ENCODE results near the gene STARD7. TPM values are rescaled to one million over a fixed set of nuclear protein-coding genes. Genes with fewer than 3 reads are reported as not detected.

STARD7 gene
- total and polyA plus RNA-seq, 10 of the 15 experiments (the other 5 are each of a cell fraction or from before 2014, with no cell fraction given): 85.4 to 237 (median 153) TPM

DNA sequence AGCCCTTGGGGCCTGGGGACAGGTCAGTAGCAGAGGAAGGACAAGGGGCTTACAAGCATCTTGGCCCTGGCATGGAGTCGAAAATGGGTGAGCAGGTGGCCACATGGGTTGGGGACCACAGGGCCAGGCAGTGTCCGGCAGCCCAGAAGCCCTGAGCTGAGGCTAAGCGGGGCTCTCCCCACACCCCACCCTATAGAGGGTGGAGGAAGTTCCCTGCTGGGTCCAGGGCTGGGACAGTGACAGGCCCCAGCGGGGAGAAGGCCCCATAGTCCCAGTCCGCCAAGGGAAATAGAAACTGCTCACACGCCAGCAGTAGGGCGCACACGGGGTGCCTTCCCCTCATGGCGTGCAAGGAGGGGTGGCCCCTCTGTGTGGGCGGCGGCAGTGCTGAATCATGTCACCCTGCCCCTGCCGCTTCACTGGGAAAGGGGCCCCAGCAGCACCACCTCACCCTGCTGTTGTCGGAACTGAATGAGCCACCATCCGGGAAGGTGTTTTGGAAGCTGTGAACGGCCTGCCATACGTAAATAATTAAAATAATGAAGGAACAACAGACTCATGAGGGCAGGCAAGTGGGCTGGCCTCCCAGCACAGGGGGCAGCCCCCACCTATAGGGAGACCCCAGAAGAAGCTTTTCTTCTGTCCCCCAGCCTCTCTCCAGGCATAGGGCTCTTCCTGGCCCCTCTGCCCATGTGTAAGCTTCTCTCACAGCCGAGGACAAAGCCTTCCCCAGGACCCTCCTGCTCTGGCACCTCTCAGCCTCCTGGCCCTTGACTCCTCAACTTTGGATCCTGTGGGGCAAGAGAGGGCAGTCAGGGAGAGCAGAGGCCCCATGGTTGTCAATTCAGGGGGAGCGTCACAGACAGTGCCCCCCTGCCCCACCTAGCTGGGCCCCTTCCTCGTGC is 50.7 kb downstream of the STARD7 start (continued):
- TF ChIP-seq, protein P1, sequence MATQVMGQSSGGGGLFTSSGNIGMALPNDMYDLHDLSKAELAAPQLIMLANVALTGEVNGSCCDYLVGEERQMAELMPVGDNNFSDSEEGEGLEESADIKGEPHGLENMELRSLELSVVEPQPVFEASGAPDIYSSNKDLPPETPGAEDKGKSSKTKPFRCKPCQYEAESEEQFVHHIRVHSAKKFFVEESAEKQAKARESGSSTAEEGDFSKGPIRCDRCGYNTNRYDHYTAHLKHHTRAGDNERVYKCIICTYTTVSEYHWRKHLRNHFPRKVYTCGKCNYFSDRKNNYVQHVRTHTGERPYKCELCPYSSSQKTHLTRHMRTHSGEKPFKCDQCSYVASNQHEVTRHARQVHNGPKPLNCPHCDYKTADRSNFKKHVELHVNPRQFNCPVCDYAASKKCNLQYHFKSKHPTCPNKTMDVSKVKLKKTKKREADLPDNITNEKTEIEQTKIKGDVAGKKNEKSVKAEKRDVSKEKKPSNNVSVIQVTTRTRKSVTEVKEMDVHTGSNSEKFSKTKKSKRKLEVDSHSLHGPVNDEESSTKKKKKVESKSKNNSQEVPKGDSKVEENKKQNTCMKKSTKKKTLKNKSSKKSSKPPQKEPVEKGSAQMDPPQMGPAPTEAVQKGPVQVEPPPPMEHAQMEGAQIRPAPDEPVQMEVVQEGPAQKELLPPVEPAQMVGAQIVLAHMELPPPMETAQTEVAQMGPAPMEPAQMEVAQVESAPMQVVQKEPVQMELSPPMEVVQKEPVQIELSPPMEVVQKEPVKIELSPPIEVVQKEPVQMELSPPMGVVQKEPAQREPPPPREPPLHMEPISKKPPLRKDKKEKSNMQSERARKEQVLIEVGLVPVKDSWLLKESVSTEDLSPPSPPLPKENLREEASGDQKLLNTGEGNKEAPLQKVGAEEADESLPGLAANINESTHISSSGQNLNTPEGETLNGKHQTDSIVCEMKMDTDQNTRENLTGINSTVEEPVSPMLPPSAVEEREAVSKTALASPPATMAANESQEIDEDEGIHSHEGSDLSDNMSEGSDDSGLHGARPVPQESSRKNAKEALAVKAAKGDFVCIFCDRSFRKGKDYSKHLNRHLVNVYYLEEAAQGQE (IDR thresholded peaks at IDR 0.05; ENCODE audit: low read depth, low read length): peak; percentile 17; the same call in 1 of the 2 replicates
- TF ChIP-seq ETV6 (conservative IDR thresholded peaks at IDR 0.05 in 1 of 2, IDR thresholded peaks at IDR 0.05 in 1 of 2; ENCODE audit: borderline replicate concordance in 1 of 2, low read depth in 1 of 2) (peak in 1 of 2 experiments; percentile 97; a peak in 2 of 4 replicates), BRCA1 (IDR thresholded peaks at IDR 0.05; ENCODE audit: low read depth, low read length) (peak; percentile 26; the same call in 1 of the 2 replicates), PAX5 (IDR thresholded peaks at IDR 0.05; ENCODE audit: borderline replicate concordance, low read depth, low read length) (peak; percentile 93), STAT3 (IDR thresholded peaks at IDR 0.05; ENCODE audit: low read depth, low read length) (peak; percentile 87; the same call in 1 of the 2 replicates), WRNIP1 (IDR thresholded peaks at IDR 0.05; ENCODE audit: borderline replicate concordance, low read depth, low read length) (no peak), ZNF384 (IDR thresholded peaks at IDR 0.05; ENCODE audit: borderline replicate concordance, low read depth, low read length) (no peak), SMAD1 (IDR thresholded peaks at IDR 0.05; ENCODE audit: low read depth, partially characterized antibody) (peak; percentile 83), EGR1 (IDR thresholded peaks at IDR 0.05; ENCODE audit: borderline replicate concordance in 1 of 2, low read depth in 2 of 2, low read length in 2 of 2) (peak; percentile 86 to 99), MTA2 (IDR thresholded peaks at IDR 0.05; ENCODE audit: low read depth) (peak; percentile 86), TCF3 (IDR thresholded peaks at IDR 0.05; ENCODE audit: borderline replicate concordance, insufficient read depth, low read depth, low read length) (peak; percentile 94), RAD21 (IDR thresholded peaks at IDR 0.05; ENCODE audit: insufficient read depth, low read depth, low read length) (peak; percentile 22; the same call in 1 of the 2 replicates), RFX5 (IDR thresholded peaks at IDR 0.05; ENCODE audit: low read depth, low read length) (peak; percentile 38; the same call in 1 of the 2 replicates), NR2F1 (conservative IDR thresholded peaks at IDR 0.05) (peak; percentile 82), YY1 (IDR thresholded peaks at IDR 0.05; ENCODE audit: low read depth, low read length) (peak; percentile 89), MYB (IDR thresholded peaks at IDR 0.05; ENCODE audit: borderline replicate concordance, low read depth, low read length) (peak; percentile 27; the same call in 1 of the 2 replicates)
- TF ChIP-seq, protein P2, sequence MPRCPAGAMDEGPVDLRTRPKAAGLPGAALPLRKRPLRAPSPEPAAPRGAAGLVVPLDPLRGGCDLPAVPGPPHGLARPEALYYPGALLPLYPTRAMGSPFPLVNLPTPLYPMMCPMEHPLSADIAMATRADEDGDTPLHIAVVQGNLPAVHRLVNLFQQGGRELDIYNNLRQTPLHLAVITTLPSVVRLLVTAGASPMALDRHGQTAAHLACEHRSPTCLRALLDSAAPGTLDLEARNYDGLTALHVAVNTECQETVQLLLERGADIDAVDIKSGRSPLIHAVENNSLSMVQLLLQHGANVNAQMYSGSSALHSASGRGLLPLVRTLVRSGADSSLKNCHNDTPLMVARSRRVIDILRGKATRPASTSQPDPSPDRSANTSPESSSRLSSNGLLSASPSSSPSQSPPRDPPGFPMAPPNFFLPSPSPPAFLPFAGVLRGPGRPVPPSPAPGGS (IDR thresholded peaks at IDR 0.05; ENCODE audit: borderline replicate concordance, insufficient read depth, low read depth, low read length, poor library complexity, severe bottlenecking): peak; percentile 99
- TF ChIP-seq, protein P3, sequence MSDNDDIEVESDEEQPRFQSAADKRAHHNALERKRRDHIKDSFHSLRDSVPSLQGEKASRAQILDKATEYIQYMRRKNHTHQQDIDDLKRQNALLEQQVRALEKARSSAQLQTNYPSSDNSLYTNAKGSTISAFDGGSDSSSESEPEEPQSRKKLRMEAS (IDR thresholded peaks at IDR 0.05; ENCODE audit: low read depth, low read length): peak; percentile 47
- TF ChIP-seq, protein P4, sequence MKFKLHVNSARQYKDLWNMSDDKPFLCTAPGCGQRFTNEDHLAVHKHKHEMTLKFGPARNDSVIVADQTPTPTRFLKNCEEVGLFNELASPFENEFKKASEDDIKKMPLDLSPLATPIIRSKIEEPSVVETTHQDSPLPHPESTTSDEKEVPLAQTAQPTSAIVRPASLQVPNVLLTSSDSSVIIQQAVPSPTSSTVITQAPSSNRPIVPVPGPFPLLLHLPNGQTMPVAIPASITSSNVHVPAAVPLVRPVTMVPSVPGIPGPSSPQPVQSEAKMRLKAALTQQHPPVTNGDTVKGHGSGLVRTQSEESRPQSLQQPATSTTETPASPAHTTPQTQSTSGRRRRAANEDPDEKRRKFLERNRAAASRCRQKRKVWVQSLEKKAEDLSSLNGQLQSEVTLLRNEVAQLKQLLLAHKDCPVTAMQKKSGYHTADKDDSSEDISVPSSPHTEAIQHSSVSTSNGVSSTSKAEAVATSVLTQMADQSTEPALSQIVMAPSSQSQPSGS (IDR thresholded peaks at IDR 0.05; ENCODE audit: low read length): no peak
- TF ChIP-seq, protein P5, sequence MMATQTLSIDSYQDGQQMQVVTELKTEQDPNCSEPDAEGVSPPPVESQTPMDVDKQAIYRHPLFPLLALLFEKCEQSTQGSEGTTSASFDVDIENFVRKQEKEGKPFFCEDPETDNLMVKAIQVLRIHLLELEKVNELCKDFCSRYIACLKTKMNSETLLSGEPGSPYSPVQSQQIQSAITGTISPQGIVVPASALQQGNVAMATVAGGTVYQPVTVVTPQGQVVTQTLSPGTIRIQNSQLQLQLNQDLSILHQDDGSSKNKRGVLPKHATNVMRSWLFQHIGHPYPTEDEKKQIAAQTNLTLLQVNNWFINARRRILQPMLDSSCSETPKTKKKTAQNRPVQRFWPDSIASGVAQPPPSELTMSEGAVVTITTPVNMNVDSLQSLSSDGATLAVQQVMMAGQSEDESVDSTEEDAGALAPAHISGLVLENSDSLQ (IDR thresholded peaks at IDR 0.05): peak; percentile 56; the same call in 1 of the 2 replicates

All from GM12878 (cell line).